Measurements from ENCODE around the gene ITGB4.

DNA sequence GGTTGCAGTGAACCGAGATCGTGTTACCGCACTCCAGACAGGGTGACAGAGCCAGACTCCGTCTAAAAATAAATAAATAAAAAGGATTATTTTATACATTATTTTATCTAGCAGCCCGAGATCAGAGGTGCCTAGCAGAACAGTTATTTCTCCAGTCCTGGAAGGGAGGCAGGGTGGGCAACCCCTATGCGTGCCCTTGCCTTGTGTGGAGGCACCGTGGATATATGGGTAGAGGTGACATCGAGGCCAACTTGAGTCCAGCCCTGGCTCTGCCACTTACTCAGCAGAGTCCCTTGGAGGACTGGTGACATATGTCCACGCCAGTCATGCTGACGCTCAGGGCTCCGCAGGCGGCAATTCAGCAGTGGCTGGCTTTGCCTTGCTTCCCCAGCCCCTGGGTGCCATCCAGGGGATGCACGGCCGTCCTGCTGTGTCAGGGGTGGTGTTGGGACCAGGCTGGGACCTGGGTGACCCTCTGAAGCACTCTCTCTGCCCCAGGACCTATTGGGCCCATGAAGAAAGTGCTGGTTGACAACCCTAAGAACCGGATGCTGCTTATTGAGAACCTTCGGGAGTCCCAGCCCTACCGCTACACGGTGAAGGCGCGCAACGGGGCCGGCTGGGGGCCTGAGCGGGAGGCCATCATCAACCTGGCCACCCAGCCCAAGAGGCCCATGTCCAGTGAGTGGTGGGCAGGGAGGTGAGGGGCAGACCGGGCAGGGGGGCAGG, 30.6 kb downstream of the ITGB4 start:
- TF ChIP-seq, protein P1, sequence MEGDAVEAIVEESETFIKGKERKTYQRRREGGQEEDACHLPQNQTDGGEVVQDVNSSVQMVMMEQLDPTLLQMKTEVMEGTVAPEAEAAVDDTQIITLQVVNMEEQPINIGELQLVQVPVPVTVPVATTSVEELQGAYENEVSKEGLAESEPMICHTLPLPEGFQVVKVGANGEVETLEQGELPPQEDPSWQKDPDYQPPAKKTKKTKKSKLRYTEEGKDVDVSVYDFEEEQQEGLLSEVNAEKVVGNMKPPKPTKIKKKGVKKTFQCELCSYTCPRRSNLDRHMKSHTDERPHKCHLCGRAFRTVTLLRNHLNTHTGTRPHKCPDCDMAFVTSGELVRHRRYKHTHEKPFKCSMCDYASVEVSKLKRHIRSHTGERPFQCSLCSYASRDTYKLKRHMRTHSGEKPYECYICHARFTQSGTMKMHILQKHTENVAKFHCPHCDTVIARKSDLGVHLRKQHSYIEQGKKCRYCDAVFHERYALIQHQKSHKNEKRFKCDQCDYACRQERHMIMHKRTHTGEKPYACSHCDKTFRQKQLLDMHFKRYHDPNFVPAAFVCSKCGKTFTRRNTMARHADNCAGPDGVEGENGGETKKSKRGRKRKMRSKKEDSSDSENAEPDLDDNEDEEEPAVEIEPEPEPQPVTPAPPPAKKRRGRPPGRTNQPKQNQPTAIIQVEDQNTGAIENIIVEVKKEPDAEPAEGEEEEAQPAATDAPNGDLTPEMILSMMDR (conservative IDR thresholded peaks at IDR 0.05; ENCODE audit: low read depth in 2 of 2): no peak
- TF ChIP-seq POLR2AphosphoS5 (IDR thresholded peaks at IDR 0.05; ENCODE audit: low read depth) (no peak), EZH2phosphoT487 (IDR thresholded peaks at IDR 0.05; ENCODE audit: unreplicated experiment) (no peak), EZH2 (IDR thresholded peaks at IDR 0.05; ENCODE audit: low read depth, unreplicated experiment) (no peak), ZNF114 (CRISPR knock-in tag; IDR thresholded peaks at IDR 0.05) (no peak), JUNB (IDR thresholded peaks at IDR 0.05; ENCODE audit: unreplicated experiment) (no peak), STAT1 (IDR thresholded peaks at IDR 0.05; ENCODE audit: unreplicated experiment) (no peak)
- TF ChIP-seq, protein P2, sequence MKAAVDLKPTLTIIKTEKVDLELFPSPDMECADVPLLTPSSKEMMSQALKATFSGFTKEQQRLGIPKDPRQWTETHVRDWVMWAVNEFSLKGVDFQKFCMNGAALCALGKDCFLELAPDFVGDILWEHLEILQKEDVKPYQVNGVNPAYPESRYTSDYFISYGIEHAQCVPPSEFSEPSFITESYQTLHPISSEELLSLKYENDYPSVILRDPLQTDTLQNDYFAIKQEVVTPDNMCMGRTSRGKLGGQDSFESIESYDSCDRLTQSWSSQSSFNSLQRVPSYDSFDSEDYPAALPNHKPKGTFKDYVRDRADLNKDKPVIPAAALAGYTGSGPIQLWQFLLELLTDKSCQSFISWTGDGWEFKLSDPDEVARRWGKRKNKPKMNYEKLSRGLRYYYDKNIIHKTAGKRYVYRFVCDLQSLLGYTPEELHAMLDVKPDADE (IDR thresholded peaks at IDR 0.05): no peak

All from GM23338 (cell line).